Adrenal gland (tissue), 12 donors: ENCODE data around the gene FGF3. TPM values are rescaled to one million over a fixed set of nuclear protein-coding genes. Genes with fewer than 3 reads are reported as not detected.

Experiments used
- DNase-seq, 7 donors: peaks; one replicate each; pipeline ENCODE4 v3.0.0-alpha.2; 2019 to 2020
- H3K27ac ChIP-seq, 5 donors: fragments of 200-600 bp; sonication (generic) in 4 of 5; 1 replicate in 3 of 5; 2 replicates in 2 of 5; pipeline versions ENCODE4 v1.5.1 to v1.8.0; 2016 to 2020; ENCODE audit warnings: mild to moderate bottlenecking in 1 of 5
- H3K27me3 ChIP-seq: fragments of 200-600 bp; 2 replicates; pipeline ENCODE4 v1.8.0; 2021
- H3K36me3 ChIP-seq, 2 donors: fragments of 200-600 bp; replicated peaks in 1 of 2; 1 replicate in 1 of 2; 2 replicates in 1 of 2; pipeline versions ENCODE4 v1.5.1 to v1.8.0; 2018 to 2022
- H3K4me1 ChIP-seq, 2 donors: fragments of 200-600 bp; replicated peaks in 1 of 2; 1 replicate in 1 of 2; 2 replicates in 1 of 2; pipeline versions ENCODE4 v1.5.1 to v1.8.0; 2018 to 2021
- H3K4me3 ChIP-seq, 4 donors: fragments of 200-600 bp; sonication (generic) in 3 of 4; one replicate each; pipeline ENCODE4 v1.5.1; 2016 to 2018
- H3K9me3 ChIP-seq, 3 donors: fragments of 200-600 bp; sonication (generic) in 1 of 3; replicated peaks in 1 of 3; 1 replicate in 2 of 3; 2 replicates in 1 of 3; pipeline versions ENCODE4 v1.5.1 to v1.8.0; 2016 to 2021
- POLR2A ChIP-seq, 2 donors: fragments of 450-650 bp; IDR thresholded peaks; one replicate each; pipeline ENCODE4 v1.6.1; 2017; ENCODE audit warnings: antibody characterized with exemption in 2 of 2, mild to moderate bottlenecking in 2 of 2, moderate library complexity in 1 of 2
- WGBS, 4 donors: extraction: QIAGEN DNeasy Blood & Tissue Kit in 2 of 4; methylation state at CpG; one replicate each; pipeline versions ENCODE4 v1.1.5 to v1.1.7; 2013 to 2017; 5-methylcytosine and 5-hydroxymethylcytosine counted together
- intact Hi-C, 2 donors: fragments of 100-400 bp; cut with DNase I; formaldehyde crosslinking; loops; one replicate each; pipeline versions ENCODE4 v1.14.1 to v1.15.0; 2022 to 2023
- polyA plus RNA-seq, 3 donors: library from polyadenylated mRNA; stranded (reverse); fragments of 200-250 nt in 2 of 3; fragments of 350-450 nt in 1 of 3; fragmentation: Illumina TruSeq in 1 of 3; extraction: RNeasy Lipid Tissue Mini Kit (QIAGEN cat#74804) in 1 of 3; gene quantifications; one replicate each; pipeline ENCODE4 v1.2.3, GENCODE V29; 2013 to 2014
- total RNA-seq, 9 donors: library from RNA; depleted of rRNA in 4 of 9; stranded (reverse); fragments of >200 nt in 4 of 9; fragments of 120-200 nt in 1 of 9; fragmentation: NEBNext Ultra II Directional in 1 of 9; extraction: Animal tissue kit (Norgen Biotek cat#: 25700) in 1 of 9; gene quantifications; one replicate each; pipeline versions ENCODE4 v1.1.0 to v1.2.4, GENCODE V29; 2013 to 2023
- TF ChIP-seq, protein P1 (sequence below), 6 experiments: fragments of 450-650 bp in 4 of 6; fragments of 200-600 bp in 2 of 6; sonication (generic) in 1 of 6; IDR thresholded peaks; 1 replicate in 5 of 6; 2 replicates in 1 of 6; pipeline versions ENCODE4 v1.5.1 to v1.8.0; 2016 to 2021; ENCODE audit warnings: antibody characterized with exemption in 6 of 6, mild to moderate bottlenecking in 2 of 6, moderate library complexity in 1 of 6
- donor health status: healthy with polysubstance abuse.
- donor health status: Bipolar disorder and iron deficiency.
- donor health status: DM: yes; HTN: yes; CAD: no.
- donor health status: DM: no; HTN: no; CAD: no.
- donor health status: DM: no; HTN: no; CAD: no.
- donor health status: DM: yes; HTN: yes; CAD: no.

Gene FGF3
- total and polyA plus RNA-seq, 12 donors = not detected

GRCh38 chr11:69830086-69830485, 10.9 kb upstream of the FGF3 start:
- H3K27me3 ChIP-seq = peaks cover 16% of the 10 kb centered on the region
- no peak for DNase-seq
- H3K36me3 ChIP-seq = no peaks in the 10 kb centered on the region
- intact Hi-C loops = no loop called here
- H3K4me1 ChIP-seq = no peaks in the 10 kb centered on the region
- WGBS, 4 donors = 84 to 90% (median 88%) methylated on average over 11 of the region's 11 CpGs
- no peaks in the 10 kb centered on the region for H3K9me3 ChIP-seq
- TF ChIP-seq, protein P1, sequence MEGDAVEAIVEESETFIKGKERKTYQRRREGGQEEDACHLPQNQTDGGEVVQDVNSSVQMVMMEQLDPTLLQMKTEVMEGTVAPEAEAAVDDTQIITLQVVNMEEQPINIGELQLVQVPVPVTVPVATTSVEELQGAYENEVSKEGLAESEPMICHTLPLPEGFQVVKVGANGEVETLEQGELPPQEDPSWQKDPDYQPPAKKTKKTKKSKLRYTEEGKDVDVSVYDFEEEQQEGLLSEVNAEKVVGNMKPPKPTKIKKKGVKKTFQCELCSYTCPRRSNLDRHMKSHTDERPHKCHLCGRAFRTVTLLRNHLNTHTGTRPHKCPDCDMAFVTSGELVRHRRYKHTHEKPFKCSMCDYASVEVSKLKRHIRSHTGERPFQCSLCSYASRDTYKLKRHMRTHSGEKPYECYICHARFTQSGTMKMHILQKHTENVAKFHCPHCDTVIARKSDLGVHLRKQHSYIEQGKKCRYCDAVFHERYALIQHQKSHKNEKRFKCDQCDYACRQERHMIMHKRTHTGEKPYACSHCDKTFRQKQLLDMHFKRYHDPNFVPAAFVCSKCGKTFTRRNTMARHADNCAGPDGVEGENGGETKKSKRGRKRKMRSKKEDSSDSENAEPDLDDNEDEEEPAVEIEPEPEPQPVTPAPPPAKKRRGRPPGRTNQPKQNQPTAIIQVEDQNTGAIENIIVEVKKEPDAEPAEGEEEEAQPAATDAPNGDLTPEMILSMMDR (IDR thresholded peaks at IDR 0.05) = no peak
- TF ChIP-seq POLR2A (IDR thresholded peaks at IDR 0.05) = no peak
- H3K4me3 ChIP-seq = no peak overlapping the region
- H3K27ac ChIP-seq = no peak overlapping the region

DNA sequence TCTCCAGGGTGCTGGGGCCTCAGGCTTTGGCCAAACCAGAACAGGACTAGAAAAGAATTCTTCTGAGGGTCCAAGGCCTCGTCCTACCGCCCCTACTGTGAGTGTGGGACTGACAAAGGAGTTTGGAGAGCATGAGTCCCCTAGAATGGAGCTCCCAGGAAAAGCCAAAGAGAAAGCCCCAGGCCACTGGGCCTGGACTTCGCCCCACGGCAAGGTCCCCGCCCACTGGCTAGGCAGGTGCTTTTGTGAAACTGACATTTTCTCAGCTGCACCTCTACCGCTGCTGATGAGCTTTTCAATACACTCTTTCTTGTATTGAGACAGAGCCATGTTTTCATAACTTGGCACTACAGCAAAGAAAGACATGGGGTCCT, 9.7 kb upstream of the FGF3 start:
- no peak for TF ChIP-seq POLR2A (IDR thresholded peaks at IDR 0.05)
- TF ChIP-seq, protein P1 (IDR thresholded peaks at IDR 0.05) = no peak
- WGBS, 4 donors = 84 to 97% (median 91%) methylated on average over 6 of the region's 6 CpGs
- Histone ChIP-seq H3K27ac (no peak overlapping the region), H3K9me3 (no peaks in the 10 kb centered on the region), H3K27me3 (peaks cover 10% of the 10 kb centered on the region), H3K4me3 (no peak overlapping the region), H3K4me1 (no peaks in the 10 kb centered on the region), H3K36me3 (no peaks in the 10 kb centered on the region)
- intact Hi-C loops = no loop called here
- DNase-seq = no peak

GRCh38 chr11:69828276-69828970, 9.2 kb upstream of the FGF3 start:
- peaks cover 10% of the 10 kb centered on the region for H3K27me3 ChIP-seq
- no peaks in the 10 kb centered on the region for H3K9me3 ChIP-seq
- TF ChIP-seq, protein P1 (IDR thresholded peaks at IDR 0.05) = no peak
- no peak for TF ChIP-seq POLR2A (IDR thresholded peaks at IDR 0.05)
- no peaks in the 10 kb centered on the region for H3K36me3 ChIP-seq
- 74 to 83% (median 80%) methylated on average over 11 to 12 of the region's 12 CpGs for WGBS, 4 donors
- intact Hi-C loops = no loop called here
- no peak for DNase-seq
- no peak overlapping the region for H3K4me3 ChIP-seq
- no peak overlapping the region for H3K27ac ChIP-seq
- no peaks in the 10 kb centered on the region for H3K4me1 ChIP-seq

- Histone ChIP-seq H3K27ac (no peak overlapping the region), H3K4me1 (no peaks in the 10 kb centered on the region), H3K4me3 (no peak overlapping the region), H3K9me3 (no peaks in the 10 kb centered on the region), H3K36me3 (no peaks in the 10 kb centered on the region), H3K27me3 (peaks cover 15% of the 10 kb centered on the region)
- intact Hi-C loops = no loop called here
- no peak for DNase-seq
- no peak for TF ChIP-seq POLR2A (IDR thresholded peaks at IDR 0.05)
- TF ChIP-seq, protein P1 (IDR thresholded peaks at IDR 0.05) = no peak
- WGBS, 4 donors = 86 to 93% (median 90%) methylated on average over 9 to 10 of the region's 10 CpGs
Observed at GRCh38 chr11:69826773-69827172, 7.6 kb upstream of the FGF3 start.
